COLO668 (cell line): Measurements from ENCODE around the gene B4GALT2.

ENCODE experiments used
- DNase-seq: peaks from one replicate; lab custom pipeline; 2025; ENCODE audit not compliant: unreplicated experiment; lab: John Stamatoyannopoulos, UW

The B4GALT2 gene

GRCh38 chr1:43969416-43969745, 9.6 kb upstream of the B4GALT2 start:
- DNase-seq = no peak

GRCh38 chr1:43969746-43970466, 9.1 kb upstream of the B4GALT2 start, which contains the start of gene DPH2:
TSS of gene DPH2 (plus strand) at chr1:43970010. CDS start at chr1:43970176, 166 bp downstream.
- DNase-seq = peak; percentile 99

- no peak for DNase-seq
These were observed 8.5 kb upstream of the B4GALT2 start for GRCh38 chr1:43970502-43970901.

GRCh38 chr1:43970911-43971310, 8.1 kb upstream of the B4GALT2 start:
- DNase-seq = no peak

- no peak for DNase-seq
These were observed 7.6 kb upstream of the B4GALT2 start for GRCh38 chr1:43971336-43971980.

GRCh38 chr1:43973981-43974442, 5.0 kb upstream of the B4GALT2 start:
- no peak for DNase-seq

- DNase-seq = peak; percentile 100
These were observed 4.4 kb upstream of the B4GALT2 start, which contains the start of gene ATP6V0B for GRCh38 chr1:43974443-43975248. TSS of gene ATP6V0B (plus strand) at chr1:43974960. CDS start at chr1:43975041, 81 bp downstream.

GRCh38 chr1:43975249-43975961, 3.6 kb upstream of the B4GALT2 start:
- peak; percentile 77 for DNase-seq

- DNase-seq = no peak
These were observed 3.0 kb upstream of the B4GALT2 start for GRCh38 chr1:43976045-43976444.

GRCh38 chr1:43976890-43977289, 2.1 kb upstream of the B4GALT2 start:
- DNase-seq = no peak

GRCh38 chr1:43977376-43978263, 1.4 kb upstream of the B4GALT2 start:
- DNase-seq = no peak

- DNase-seq = no peak
These were observed 803 bp upstream of the B4GALT2 start for GRCh38 chr1:43978264-43978550.

GRCh38 chr1:43979261-43979527, 184 bp downstream of the B4GALT2 start:
- DNase-seq = no peak

GRCh38 chr1:43979528-43980254, 681 bp downstream of the B4GALT2 start:
- DNase-seq = peak; percentile 76

GRCh38 chr1:43980255-43981134, 1.5 kb downstream of the B4GALT2 start:
- DNase-seq = peak; percentile 59

- DNase-seq = peak; percentile 90
These were observed 2.1 kb downstream of the B4GALT2 start for GRCh38 chr1:43981135-43981491.

GRCh38 chr1:43981636-43982035, 2.6 kb downstream of the B4GALT2 start:
- DNase-seq = no peak

- no peak for DNase-seq
These were observed 3.2 kb downstream of the B4GALT2 start for GRCh38 chr1:43982241-43982640.

GRCh38 chr1:43982808-43983207, 3.8 kb downstream of the B4GALT2 start:
- no peak for DNase-seq
